Measurements from ENCODE around the gene PPP2R2C. TPM values are rescaled to one million over a fixed set of nuclear protein-coding genes. Genes with fewer than 3 reads are reported as not detected.

Gene PPP2R2C
- total and polyA plus RNA-seq, 2 of the 4 experiments (the other 2 are of a cell fraction): 0.03 TPM; not detected in 1

GRCh38 chr4:6507345-6507744 lies 34.9 kb upstream of the PPP2R2C start:
- ChIA-PET CTCF (no interaction called here), POLR2A (ENCODE audit: unreplicated experiment) (no interaction called here)
- no peak overlapping the region for H2BK20ac ChIP-seq (ENCODE audit: low read depth, low read length)
- no peak overlapping the region for H2AK5ac ChIP-seq (ENCODE audit: low read depth, low read length)
- no peaks in the 10 kb centered on the region for H3K27me3 ChIP-seq (ENCODE audit: control insufficient read depth, insufficient read depth, low read length)
- ATAC-seq (ENCODE audit: low read depth) (no peak), DNase-seq (no peak)
- no peak overlapping the region for H3K23ac ChIP-seq (ENCODE audit: low read depth, low read length)
- no peak overlapping the region for H3K4me2 ChIP-seq (ENCODE audit: low read depth, low read length)
- no peak overlapping the region for H2AFZ ChIP-seq (replicated peaks; ENCODE audit: low read length, poor library complexity)
- H3K27ac ChIP-seq (ENCODE audit: insufficient read depth, low read length): no peak overlapping the region
- H2AK9ac ChIP-seq (replicated peaks; ENCODE audit: low read depth, low read length, poor library complexity): no peak overlapping the region
- no peak overlapping the region for H3K18ac ChIP-seq (ENCODE audit: low read depth, low read length)
- intact Hi-C loops (cut with micrococcal nuclease) (no loop called here), in situ Hi-C loops (cut with MboI; ENCODE audit: low sequenced_read_pairs) (no loop called here), dilution Hi-C loops (cut with HindIII; ENCODE audit: low sequenced_read_pairs, unreplicated experiment) (no loop called here)
- H3K4me3 ChIP-seq (ENCODE audit: insufficient read depth, low read depth, low read length): no peak overlapping the region
- no peak overlapping the region for H4K8ac ChIP-seq (ENCODE audit: low read depth in 2 of 2, low read length in 2 of 2)
- no peaks in the 10 kb centered on the region for H3K4me1 ChIP-seq (ENCODE audit: control insufficient read depth, insufficient read depth, low read length)
- no peak overlapping the region for H3K9ac ChIP-seq (ENCODE audit: low read depth, low read length)
- H3K14ac ChIP-seq (replicated peaks; ENCODE audit: low read depth, low read length): no peak overlapping the region
- no peaks in the 10 kb centered on the region for H3K79me1 ChIP-seq (ENCODE audit: low read depth in 1 of 2, low read length in 2 of 2)
- H4K5ac ChIP-seq (ENCODE audit: low read depth, low read length): no peak overlapping the region
- H3K36me3 ChIP-seq (ENCODE audit: control insufficient read depth, insufficient read depth, low read length): no peaks in the 10 kb centered on the region
- no peaks in the 10 kb centered on the region for H4K20me1 ChIP-seq (ENCODE audit: insufficient read depth, low read length)
- no TSS peak for BruUV-seq (replicated peaks)
- TF ChIP-seq POLR2A (IDR thresholded peaks at IDR 0.05; ENCODE audit: low read depth, low read length): no peak
- no peaks in the 10 kb centered on the region for H3K9me1 ChIP-seq (ENCODE audit: insufficient read depth, low read length)
- H4K91ac ChIP-seq (ENCODE audit: insufficient read depth, low read depth, low read length): no peak overlapping the region
- H2BK120ac ChIP-seq (ENCODE audit: low read depth, low read length): no peak overlapping the region
- H3K4ac ChIP-seq (ENCODE audit: low read depth, low read length): no peak overlapping the region
- H3K9me3 ChIP-seq (ENCODE audit: control insufficient read depth, insufficient read depth, low read length): no peaks in the 10 kb centered on the region; the same call in 1 of the 2 replicates
- no peak overlapping the region for H3K56ac ChIP-seq (ENCODE audit: extremely low read depth, insufficient read depth, low read length)
- no peak overlapping the region for H2BK15ac ChIP-seq (ENCODE audit: low read depth, low read length)
- WGBS, 2 experiments (ENCODE audit: extremely low coverage in 2 of 2, insufficient read length in 1 of 2): no CpG with 5 or more reads among the region's 4 CpGs
- H2BK5ac ChIP-seq (ENCODE audit: low read depth, low read length, poor library complexity, severe bottlenecking): no peak overlapping the region

Data from IMR-90 (cell line).